ENCODE data around the gene SMG6. TPM values are rescaled to one million over a fixed set of nuclear protein-coding genes. Genes with fewer than 3 reads are reported as not detected.

SMG6 gene
- total and polyA plus RNA-seq, 2 experiments from 2014 or later, result 16.8 to 63.1 TPM

- in situ Hi-C loops (cut with MboI), result no loop called here
- no peak for TF ChIP-seq EZH2 (IDR thresholded peaks at IDR 0.05; ENCODE audit: insufficient read depth, poor library complexity, severe bottlenecking)
- TF ChIP-seq EZH2phosphoT487 (IDR thresholded peaks at IDR 0.05; ENCODE audit: insufficient read depth, low read depth), result no peak
- no peak overlapping the region for H3K27ac ChIP-seq
- no peaks in the 10 kb centered on the region for H3K9me2 ChIP-seq (ENCODE audit: insufficient read depth)
- H3K9me3 ChIP-seq (ENCODE audit: low read depth), result no peaks in the 10 kb centered on the region
- no peak overlapping the region for H2AFZ ChIP-seq
- no peak overlapping the region for H3K4me3 ChIP-seq
- 97 to 98% methylated on average over 16 to 22 of the region's 22 CpGs for WGBS, 2 experiments (ENCODE audit: low coverage in 1 of 2, low lambda C conversion rate in 2 of 2, missing lambda C conversion rate in 2 of 2)
- no peaks in the 10 kb centered on the region; the same call in 1 of the 2 replicates for H3F3A ChIP-seq (ENCODE audit: insufficient read depth)
- no peak overlapping the region for H3K9ac ChIP-seq
- H3K79me2 ChIP-seq (ENCODE audit: insufficient read depth), result peaks cover 90% of the 10 kb centered on the region
- no peak for DNase-seq
- H3K4me2 ChIP-seq (ENCODE audit: unreplicated experiment), result no peak overlapping the region
- 0 out of 2 replicates have a peak, but pooled peaks cover 7% of the 10 kb centered on the region for H3K4me1 ChIP-seq (ENCODE audit: insufficient read depth)
- no peaks in the 10 kb centered on the region for H3K27me3 ChIP-seq (replicated peaks; ENCODE audit: insufficient read depth)
- H3K36me3 ChIP-seq (ENCODE audit: low read depth), result peaks cover 17% of the 10 kb centered on the region; the same call in 1 of the 2 replicates
- H4K20me1 ChIP-seq (ENCODE audit: insufficient read depth), result no peaks in the 10 kb centered on the region
Measured at GRCh38 chr17:2299756-2300155, 3.8 kb downstream of the SMG6 start.

DNA sequence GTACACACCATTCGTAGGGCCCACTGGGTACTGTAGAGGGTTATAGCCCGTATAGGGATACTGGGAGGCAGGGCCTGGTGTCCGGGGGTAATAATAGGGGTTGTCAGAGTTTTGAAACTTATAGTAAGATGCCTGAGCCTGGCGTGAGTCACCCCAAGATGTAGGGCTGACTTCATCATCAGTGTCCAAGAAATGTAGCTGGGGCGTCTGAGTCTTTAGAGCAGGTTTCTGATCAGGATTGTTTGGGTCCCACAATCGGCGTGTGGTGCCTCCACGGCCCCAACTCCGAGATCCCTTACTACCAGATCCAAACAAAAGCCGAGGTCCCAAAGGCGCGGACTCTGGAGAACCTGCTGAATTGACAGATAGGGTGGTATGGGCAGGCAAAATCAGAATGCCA, 4.4 kb downstream of the SMG6 start:
- Histone ChIP-seq H4K20me1 (ENCODE audit: insufficient read depth) (no peaks in the 10 kb centered on the region), H3K9me3 (ENCODE audit: low read depth) (no peaks in the 10 kb centered on the region), H3K4me1 (ENCODE audit: insufficient read depth) (0 out of 2 replicates have a peak, but pooled peaks cover 7% of the 10 kb centered on the region), H3K9ac (no peak overlapping the region), H3K36me3 (ENCODE audit: low read depth) (peaks cover 20% of the 10 kb centered on the region; the same call in 1 of the 2 replicates), H3K4me3 (no peak overlapping the region), H3K27ac (no peak overlapping the region), H3K4me2 (ENCODE audit: unreplicated experiment) (no peak overlapping the region), H3K79me2 (ENCODE audit: insufficient read depth) (peaks cover 90% of the 10 kb centered on the region), H3K9me2 (ENCODE audit: insufficient read depth) (no peaks in the 10 kb centered on the region), H3F3A (ENCODE audit: insufficient read depth) (no peaks in the 10 kb centered on the region; the same call in 1 of the 2 replicates), H2AFZ (no peak overlapping the region), H3K27me3 (replicated peaks; ENCODE audit: insufficient read depth) (no peaks in the 10 kb centered on the region)
- DNase-seq, result peak; percentile 17
- TF ChIP-seq EZH2 (IDR thresholded peaks at IDR 0.05; ENCODE audit: insufficient read depth, poor library complexity, severe bottlenecking), result no peak
- in situ Hi-C loops (cut with MboI), result no loop called here
- 90 to 92% methylated on average over 9 to 12 of the region's 12 CpGs for WGBS, 2 experiments (ENCODE audit: low coverage in 1 of 2, low lambda C conversion rate in 2 of 2, missing lambda C conversion rate in 2 of 2)

GRCh38 chr17:2297023-2297422, 6.6 kb downstream of the SMG6 start:
- 91 to 92% methylated on average over 5 of the region's 5 CpGs for WGBS, 2 experiments (ENCODE audit: low coverage in 1 of 2, low lambda C conversion rate in 2 of 2, missing lambda C conversion rate in 2 of 2)
- H3K4me3 ChIP-seq, result no peak overlapping the region
- peaks cover 8% of the 10 kb centered on the region for H3K4me1 ChIP-seq (ENCODE audit: insufficient read depth)
- peaks cover 7% of the 10 kb centered on the region; the same call in 1 of the 2 replicates for H3F3A ChIP-seq (ENCODE audit: insufficient read depth)
- peaks cover 20% of the 10 kb centered on the region; the same call in 1 of the 2 replicates for H3K36me3 ChIP-seq (ENCODE audit: low read depth)
- no peak overlapping the region for H3K27ac ChIP-seq
- no peak overlapping the region for H2AFZ ChIP-seq
- no peaks in the 10 kb centered on the region for H3K9me2 ChIP-seq (ENCODE audit: insufficient read depth)
- no peaks in the 10 kb centered on the region for H3K9me3 ChIP-seq (ENCODE audit: low read depth)
- H3K79me2 ChIP-seq (ENCODE audit: insufficient read depth), result peaks cover 78% of the 10 kb centered on the region
- no peaks in the 10 kb centered on the region for H3K27me3 ChIP-seq (replicated peaks; ENCODE audit: insufficient read depth)
- H3K9ac ChIP-seq, result no peak overlapping the region
- in situ Hi-C loops (cut with MboI), result no loop called here
- TF ChIP-seq EZH2 (IDR thresholded peaks at IDR 0.05; ENCODE audit: insufficient read depth, poor library complexity, severe bottlenecking), result no peak
- DNase-seq, result no peak
- no peaks in the 10 kb centered on the region for H4K20me1 ChIP-seq (ENCODE audit: insufficient read depth)
- no peak overlapping the region for H3K4me2 ChIP-seq (ENCODE audit: unreplicated experiment)

DNA sequence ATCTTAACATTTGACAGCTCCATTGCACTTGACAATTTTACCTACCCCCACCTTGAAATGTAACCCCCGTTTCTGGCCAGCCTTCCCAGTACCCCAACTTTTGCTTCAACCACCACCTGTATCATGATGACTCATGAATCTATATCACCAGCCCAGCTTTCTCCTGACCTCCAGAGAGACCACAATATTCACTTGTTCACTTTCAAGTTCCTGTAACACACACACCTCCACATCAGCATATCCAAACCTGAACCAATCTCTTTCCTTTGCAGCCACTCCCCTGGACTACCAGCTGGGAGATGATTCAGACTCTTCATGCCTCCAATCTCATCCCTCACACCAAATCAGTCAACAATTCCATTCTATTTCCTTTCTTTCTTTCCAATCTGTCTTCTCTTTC, 8.0 kb downstream of the SMG6 start:
- Histone ChIP-seq H3K4me2 (ENCODE audit: unreplicated experiment) (no peak overlapping the region), H2AFZ (no peak overlapping the region), H3K27ac (no peak overlapping the region), H3K9me2 (ENCODE audit: insufficient read depth) (no peaks in the 10 kb centered on the region), H3K4me1 (ENCODE audit: insufficient read depth) (peaks cover 8% of the 10 kb centered on the region), H3K4me3 (no peak overlapping the region), H4K20me1 (ENCODE audit: insufficient read depth) (no peaks in the 10 kb centered on the region), H3K36me3 (ENCODE audit: low read depth) (peaks cover 28% of the 10 kb centered on the region; the same call in 1 of the 2 replicates), H3K27me3 (replicated peaks; ENCODE audit: insufficient read depth) (no peaks in the 10 kb centered on the region), H3K9ac (no peak overlapping the region), H3F3A (ENCODE audit: insufficient read depth) (peaks cover 8% of the 10 kb centered on the region; the same call in 1 of the 2 replicates), H3K9me3 (ENCODE audit: low read depth) (no peaks in the 10 kb centered on the region), H3K79me2 (ENCODE audit: insufficient read depth) (peaks cover 64% of the 10 kb centered on the region)
- in situ Hi-C loops (cut with MboI), result no loop called here
- TF ChIP-seq EZH2 (IDR thresholded peaks at IDR 0.05; ENCODE audit: insufficient read depth, poor library complexity, severe bottlenecking) (no peak), EZH2phosphoT487 (IDR thresholded peaks at IDR 0.05; ENCODE audit: insufficient read depth, low read depth) (no peak)
- WGBS, 2 experiments (ENCODE audit: low coverage in 1 of 2, low lambda C conversion rate in 2 of 2, missing lambda C conversion rate in 2 of 2), result 90 to 95% methylated on average over 1 of the region's 1 CpG
- DNase-seq, result peak; percentile 8

GRCh38 chr17:2292100-2292499, 11.5 kb downstream of the SMG6 start:
- Histone ChIP-seq H3K4me3 (no peak overlapping the region), H3K9me3 (ENCODE audit: low read depth) (no peaks in the 10 kb centered on the region), H2AFZ (no peak overlapping the region), H3K9me2 (ENCODE audit: insufficient read depth) (no peaks in the 10 kb centered on the region), H3K79me2 (ENCODE audit: insufficient read depth) (peaks cover 31% of the 10 kb centered on the region), H3F3A (ENCODE audit: insufficient read depth) (peaks cover 13% of the 10 kb centered on the region; the same call in 1 of the 2 replicates), H3K27ac (no peak overlapping the region), H3K36me3 (ENCODE audit: low read depth) (peaks cover 30% of the 10 kb centered on the region; the same call in 1 of the 2 replicates), H4K20me1 (ENCODE audit: insufficient read depth) (no peaks in the 10 kb centered on the region), H3K9ac (no peak overlapping the region), H3K4me2 (ENCODE audit: unreplicated experiment) (no peak overlapping the region), H3K27me3 (replicated peaks; ENCODE audit: insufficient read depth) (no peaks in the 10 kb centered on the region), H3K4me1 (ENCODE audit: insufficient read depth) (peaks cover 8% of the 10 kb centered on the region)
- TF ChIP-seq EZH2 (IDR thresholded peaks at IDR 0.05; ENCODE audit: insufficient read depth, poor library complexity, severe bottlenecking) (no peak), EZH2phosphoT487 (IDR thresholded peaks at IDR 0.05; ENCODE audit: insufficient read depth, low read depth) (no peak)
- WGBS, 2 experiments (ENCODE audit: low coverage in 1 of 2, low lambda C conversion rate in 2 of 2, missing lambda C conversion rate in 2 of 2), result 91 to 92% methylated on average over 2 of the region's 2 CpGs
- DNase-seq, result peak; percentile 41
- in situ Hi-C loops (cut with MboI), result no loop called here
